T47D (cell line): ENCODE results near the gene GRK2.
"Not testable (repeated sequence)": the region's sequence is repeated elsewhere in the genome, so short reads cannot be mapped to it uniquely, and the experiment has no call there.

ENCODE experiments used
- DNase-seq, 2 experiments: peaks; one replicate each; pipeline versions ENCODE4 v3.0.0 to v3.0.0-alpha.2; 2011 to 2012; ENCODE audit warnings: low read depth in 1 of 2, low spot score in 1 of 2
- JUND ChIP-seq: IDR thresholded peaks from 2 replicates; pipeline ENCODE4 v1.6.1; 2012; ENCODE audit warnings: low read depth
- in situ Hi-C: cut with HindIII; loops from 2 replicates; pipeline ENCODE4 v1.10.0; 2016; ENCODE audit warnings: low sequenced_read_pairs, low pct_unique_long_range_greater_than_20kb

The GRK2 gene

GRCh38 chr11:67266449-67267187 is at the start of gene GRK2:
TSS of gene GRK2 (plus strand) at chr11:67266473. CDS start at chr11:67266700, 227 bp downstream.
- in situ Hi-C loops: no loop called here
- peak; percentile 59 to 67 for DNase-seq
- TF ChIP-seq JUND: no peak

- TF ChIP-seq JUND: no peak
- in situ Hi-C loops: no loop called here
- DNase-seq: no peak
Measured at GRCh38 chr11:67227726-67228125, 38.5 kb upstream of the GRK2 start.

- DNase-seq: no peak
- TF ChIP-seq JUND: no peak
- in situ Hi-C loops: no loop called here
Measured at GRCh38 chr11:67230406-67230805, 35.9 kb upstream of the GRK2 start.

GRCh38 chr11:67230886-67231285 is 35.4 kb upstream of the GRK2 start:
- no peak for DNase-seq
- TF ChIP-seq JUND: no peak
- in situ Hi-C loops: no loop called here

- in situ Hi-C loops: no loop called here
- no peak for TF ChIP-seq JUND
- no peak for DNase-seq
Measured at GRCh38 chr11:67233584-67234190, 32.6 kb upstream of the GRK2 start.

GRCh38 chr11:67234571-67234970 is 31.7 kb upstream of the GRK2 start:
- DNase-seq, in situ Hi-C loops: not testable (repeated sequence)

GRCh38 chr11:67237574-67237973 is 28.7 kb upstream of the GRK2 start:
- TF ChIP-seq JUND: no peak
- in situ Hi-C loops: no loop called here
- no peak for DNase-seq

- in situ Hi-C loops: no loop called here
- TF ChIP-seq JUND: no peak
- no peak for DNase-seq
Measured at GRCh38 chr11:67238894-67239782, 27.1 kb upstream of the GRK2 start.

- peak; percentile 82 to 99 for DNase-seq
- TF ChIP-seq JUND: no peak
- in situ Hi-C loops: no loop called here
Measured at GRCh38 chr11:67239783-67240575, 26.3 kb upstream of the GRK2 start.

GRCh38 chr11:67240576-67241389 is 25.5 kb upstream of the GRK2 start:
- peak in 1 of 2 experiments; percentile 86 for DNase-seq
- in situ Hi-C loops: no loop called here
- TF ChIP-seq JUND: no peak

- in situ Hi-C loops: no loop called here
- DNase-seq: no peak
- TF ChIP-seq JUND: no peak
Measured at GRCh38 chr11:67242548-67242947, 23.7 kb upstream of the GRK2 start.
